Measurements from ENCODE around the gene HDAC3. TPM values are rescaled to one million over a fixed set of nuclear protein-coding genes. Genes with fewer than 3 reads are reported as not detected.

HDAC3 gene
- total RNA-seq, 1 experiment from 2014 or later: 45.2 TPM

- in situ Hi-C loops (cut with HindIII; ENCODE audit: low pct_unique_long_range_greater_than_20kb, low sequenced_read_pairs): no loop called here
Observed at GRCh38 chr5:141585594-141585993, 51.1 kb downstream of the HDAC3 start.

GRCh38 chr5:141574122-141574510 is 62.5 kb downstream of the HDAC3 start:
- no peak for DNase-seq (ENCODE audit: low read depth, low spot score)
- in situ Hi-C loops (cut with HindIII; ENCODE audit: low pct_unique_long_range_greater_than_20kb, low sequenced_read_pairs): no loop called here

More at GRCh38 chr5:141585594-141585993, 51.1 kb downstream of the HDAC3 start:
- DNase-seq (ENCODE audit: low read depth, low spot score): no peak

- in situ Hi-C loops (cut with HindIII; ENCODE audit: low pct_unique_long_range_greater_than_20kb, low sequenced_read_pairs): no loop called here
- no peak for DNase-seq (ENCODE audit: low read depth, low spot score)
Observed at GRCh38 chr5:141573489-141574121, 63.0 kb downstream of the HDAC3 start.

Small RNA genes lying within 50 kb of the gene (small RNA-seq; reads per million reads assigned to genes)
- 0 reads per million in 2 experiments for gene RPS27AP10

Other genes with a start within 250 kb of the HDAC3 start
- 0.08 and 0.26 TPM in 2 replicates for gene PCDHGB4, start 249.2 kb downstream of the HDAC3 start, total RNA-seq (2014; rRNA removed; shearing (Covaris generic))
- gene PCDHGA8, start 244.2 kb downstream of the HDAC3 start, total RNA-seq (2014; rRNA removed; shearing (Covaris generic)): 0.05 and 0.13 TPM in 2 replicates
- 0.29 and 0.50 TPM in 2 replicates for gene PCDHGB5, start 238.9 kb downstream of the HDAC3 start, total RNA-seq (2014; rRNA removed; shearing (Covaris generic))
- 0.03 and 0.45 TPM in 2 replicates for gene PCDHGA9, start 234.1 kb downstream of the HDAC3 start, total RNA-seq (2014; rRNA removed; shearing (Covaris generic))
- gene PCDHGB6, start 228.8 kb downstream of the HDAC3 start, total RNA-seq (2014; rRNA removed; shearing (Covaris generic)): 0.21 and 0.40 TPM in 2 replicates
- 0.18 and 0.21 TPM in 2 replicates for gene PCDHGA10, start 223.9 kb downstream of the HDAC3 start, total RNA-seq (2014; rRNA removed; shearing (Covaris generic))
- 7.4 and 8.6 TPM in 2 replicates for gene PCDHGB7, start 219.2 kb downstream of the HDAC3 start, total RNA-seq (2014; rRNA removed; shearing (Covaris generic))
- gene PCDHGA11, start 215.8 kb downstream of the HDAC3 start, total RNA-seq (2014; rRNA removed; shearing (Covaris generic)): 0.21 and 0.58 TPM in 2 replicates
- 10.0 and 13.8 TPM in 2 replicates for gene PCDHGA12, start 206.3 kb downstream of the HDAC3 start, total RNA-seq (2014; rRNA removed; shearing (Covaris generic))
- gene PCDHGC3, start 160.9 kb downstream of the HDAC3 start, total RNA-seq (2014; rRNA removed; shearing (Covaris generic)): 9.8 and 12.5 TPM in 2 replicates
- gene PCDHGC4, start 151.8 kb downstream of the HDAC3 start, total RNA-seq (2014; rRNA removed; shearing (Covaris generic)): 0.11 TPM in 1 of 2 replicates, not detected in the other
- 0.05 and 0.19 TPM in 2 replicates for gene PCDHGC5, start 147.8 kb downstream of the HDAC3 start, total RNA-seq (2014; rRNA removed; shearing (Covaris generic))
- gene DIAPH1, start 17.8 kb downstream of the HDAC3 start, total RNA-seq (2014; rRNA removed; shearing (Covaris generic)): 32.8 TPM in 2 replicates
- 6.2 and 7.9 TPM in 2 replicates for gene RELL2, start 148 bp upstream of the HDAC3 start, total RNA-seq (2014; rRNA removed; shearing (Covaris generic))
- 12.6 and 17.4 TPM in 2 replicates for gene FCHSD1, start 14.6 kb upstream of the HDAC3 start, total RNA-seq (2014; rRNA removed; shearing (Covaris generic))
- gene ARAP3, start 45.4 kb upstream of the HDAC3 start, total RNA-seq (2014; rRNA removed; shearing (Covaris generic)): 0.48 and 1.0 TPM in 2 replicates
- gene PCDH1, start 241.6 kb upstream of the HDAC3 start, total RNA-seq (2014; rRNA removed; shearing (Covaris generic)): 1.3 and 2.7 TPM in 2 replicates

Measured in SK-MEL-5 (cell line).